CD4-positive, alpha-beta T cell treated with Interleukin-1 beta for 1 hour (primary cell): Measurements from ENCODE around the gene SERPINB6.
"Not testable (repeated sequence)": the region's sequence is repeated elsewhere in the genome, so short reads cannot be mapped to it uniquely, and the experiment has no call there.

Experiments
- DNase-seq, 2 donors: peaks; one replicate each; pipeline ENCODE4 v3.0.0-alpha.2; 2020 to 2022

The SERPINB6 gene

DNA sequence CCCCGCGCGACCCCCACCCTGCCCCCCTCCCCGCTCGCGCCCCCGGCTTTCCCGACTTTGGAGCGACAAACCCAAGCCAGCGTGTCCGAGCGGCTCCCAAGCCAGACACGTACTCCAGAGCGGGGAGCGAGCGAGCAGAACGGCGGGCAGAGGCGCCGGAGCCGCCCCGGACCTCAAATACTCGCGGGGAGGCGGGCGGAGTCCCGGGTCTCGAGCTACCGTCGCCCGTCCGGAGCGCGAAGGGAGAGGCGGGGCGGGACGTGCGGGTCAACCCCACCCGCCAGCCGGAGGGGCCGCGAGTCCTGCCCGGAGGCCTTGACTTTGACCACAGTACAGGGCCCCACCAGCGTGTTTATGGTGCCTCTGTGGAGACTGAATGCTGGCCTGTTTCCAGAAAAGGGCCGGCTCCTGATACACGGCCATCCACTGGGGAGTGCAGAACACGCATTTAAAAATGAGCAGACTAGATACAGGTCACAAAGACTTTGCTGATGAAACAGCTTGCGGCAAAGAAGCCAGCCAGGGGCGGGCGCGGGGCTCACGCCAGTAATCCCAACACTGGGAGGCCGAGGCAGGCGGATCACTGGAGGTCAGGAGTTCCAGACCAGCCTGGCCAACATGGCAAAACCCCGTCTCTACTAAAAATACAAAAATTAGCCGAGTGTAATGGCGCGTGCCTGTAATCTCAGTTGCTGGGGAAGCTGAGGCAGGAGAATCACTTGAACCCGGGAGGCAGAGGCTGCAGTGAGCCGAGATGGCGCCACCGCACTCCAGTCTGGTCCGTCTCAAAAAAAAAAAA lies at the start of gene SERPINB6:
TSS of gene SERPINB6 (minus strand) at position 148 of the 799 bp plus-strand sequence. CDS start 12,235 bp downstream, outside the sequence.
- DNase-seq = peak; percentile 49 to 54

DNA sequence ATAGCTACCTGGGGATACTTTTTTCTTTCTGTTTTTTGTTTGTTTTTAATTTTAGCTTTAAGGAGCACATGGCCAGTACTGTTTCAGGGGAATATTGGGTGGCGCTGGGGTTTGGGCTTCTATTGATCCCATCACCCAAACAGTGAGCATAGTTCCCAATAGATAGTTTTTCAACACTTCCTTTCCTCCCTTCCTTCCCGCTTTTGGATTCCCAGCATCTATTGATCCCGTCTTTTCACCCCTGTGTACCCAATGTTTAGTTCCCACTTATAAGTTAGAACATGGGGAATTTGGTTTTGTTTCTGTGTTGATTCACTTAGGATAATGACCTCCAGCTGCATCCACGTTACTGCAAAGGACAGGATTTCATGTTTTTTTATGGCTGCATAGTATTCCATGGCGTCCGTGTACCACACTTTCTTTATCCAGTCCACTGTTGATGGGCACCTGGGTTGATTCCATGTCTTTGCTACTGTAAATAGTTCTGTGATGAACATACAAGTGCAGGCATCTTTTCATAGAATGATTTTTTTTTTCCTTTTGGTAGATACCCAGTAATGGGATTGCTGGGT lies 48.5 kb upstream of the SERPINB6 start:
- no peak for DNase-seq

DNA sequence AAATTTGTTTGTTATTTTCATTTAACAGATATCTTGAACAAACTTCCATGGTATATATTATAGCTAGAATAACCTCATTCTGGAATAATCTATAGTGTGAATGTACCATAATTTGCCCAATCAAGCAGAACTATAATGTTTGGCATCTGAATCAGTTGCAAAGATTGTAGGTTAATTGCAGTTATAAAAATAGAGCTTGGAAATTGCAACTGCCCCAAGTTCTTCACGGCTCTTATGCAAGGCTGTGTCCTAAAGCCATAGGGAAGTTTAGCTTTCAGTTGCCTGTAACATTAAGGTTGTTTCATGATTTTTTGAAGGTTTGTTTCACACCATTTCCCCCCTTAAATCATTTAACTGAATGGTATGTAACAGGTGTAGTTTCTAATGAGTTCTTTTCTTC lies 47.7 kb upstream of the SERPINB6 start:
- DNase-seq = no peak

DNA sequence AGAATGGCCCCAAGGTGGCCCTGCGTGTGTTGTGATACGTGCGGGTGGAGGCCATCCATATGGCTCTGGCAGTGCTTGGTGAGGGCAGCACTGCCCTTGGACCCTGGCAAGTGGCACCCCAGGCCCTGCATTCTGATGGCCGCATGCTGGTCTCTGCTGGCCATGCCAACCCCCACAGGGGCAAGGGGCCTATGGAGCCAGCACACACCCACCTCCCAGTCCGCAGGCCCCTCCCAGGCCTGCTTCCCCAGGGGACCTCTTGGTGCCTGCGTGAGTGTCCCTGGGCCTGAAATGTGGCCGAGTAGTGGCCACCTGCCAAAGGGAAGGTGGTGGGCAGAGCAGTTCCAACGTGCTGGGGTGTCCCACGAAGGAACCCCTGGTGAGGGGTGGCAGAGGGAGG lies 45.9 kb upstream of the SERPINB6 start:
- DNase-seq = no peak

DNA sequence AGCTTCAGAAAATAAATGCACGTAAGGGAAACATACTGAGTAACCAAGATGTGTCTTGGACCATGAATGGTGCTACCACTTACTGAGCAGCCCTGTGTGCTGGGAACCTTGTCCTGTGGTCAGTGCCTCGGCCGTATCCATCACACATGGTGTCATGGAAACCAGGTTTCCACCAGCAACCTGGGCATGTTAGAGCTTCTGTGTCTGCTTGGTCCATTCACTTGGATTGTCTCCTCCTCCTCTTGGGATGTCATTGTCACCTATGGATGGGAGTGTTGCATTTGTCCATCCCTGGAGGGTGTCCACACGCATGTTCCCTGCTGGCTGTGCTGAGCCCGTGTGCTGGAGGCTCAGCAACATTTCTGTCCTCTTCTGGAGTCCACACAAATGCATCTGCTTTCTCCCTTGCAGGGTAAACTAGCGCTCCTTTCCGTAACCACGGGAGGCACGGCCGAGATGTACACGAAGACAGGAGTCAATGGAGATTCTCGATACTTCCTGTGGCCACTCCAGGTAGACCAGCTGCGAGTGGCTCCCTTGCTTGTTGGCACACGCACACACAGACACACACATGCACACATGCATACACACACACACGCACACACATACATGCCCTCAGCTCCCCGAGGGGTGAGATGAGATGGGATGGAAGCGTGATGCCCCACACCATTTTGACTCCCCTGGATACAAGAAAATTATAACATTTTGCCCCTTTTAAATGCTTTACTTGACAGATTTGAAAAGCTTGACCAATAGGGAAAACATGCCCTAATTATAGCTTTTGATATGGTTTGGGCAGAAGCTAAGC lies 45.3 kb upstream of the SERPINB6 start:
- DNase-seq = no peak

DNA sequence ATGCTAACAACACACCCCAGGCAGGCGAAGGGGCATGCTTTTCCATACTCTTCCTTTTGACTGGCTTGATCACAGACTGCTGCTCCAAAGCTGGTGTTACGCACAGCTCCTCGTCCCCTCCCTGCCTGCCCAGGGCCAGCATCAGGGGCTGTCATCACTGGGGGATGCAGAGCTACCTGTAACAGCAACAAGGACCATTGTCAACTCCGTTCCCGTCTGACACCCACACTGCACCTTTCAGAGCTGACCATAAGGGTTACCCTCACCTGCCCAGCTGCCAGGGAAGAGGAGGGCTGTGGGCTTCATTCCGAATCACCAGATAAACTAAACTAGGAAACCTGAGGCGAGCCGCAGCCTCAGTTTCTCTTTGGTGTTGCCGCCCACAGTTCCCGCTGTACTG lies 43.8 kb upstream of the SERPINB6 start:
- no peak for DNase-seq

DNA sequence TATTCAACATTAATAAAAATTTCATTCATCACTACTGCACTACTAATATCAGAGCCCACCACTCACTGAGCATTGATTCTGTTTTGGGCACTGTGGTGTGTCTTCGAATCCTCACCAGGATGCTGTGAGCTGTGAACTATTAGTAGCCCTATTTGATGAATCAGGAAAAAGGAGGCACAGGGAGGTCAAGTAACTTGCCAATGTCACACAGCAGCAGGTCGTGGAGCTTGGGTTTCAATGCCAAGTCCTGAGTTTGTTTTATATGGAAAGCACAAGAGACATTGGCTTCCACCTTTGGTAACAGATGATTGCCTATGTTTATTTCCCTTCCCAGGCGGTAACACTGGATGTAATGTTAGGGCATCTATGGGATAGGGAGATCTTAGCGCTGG lies 43.3 kb upstream of the SERPINB6 start:
- no peak for DNase-seq

DNA sequence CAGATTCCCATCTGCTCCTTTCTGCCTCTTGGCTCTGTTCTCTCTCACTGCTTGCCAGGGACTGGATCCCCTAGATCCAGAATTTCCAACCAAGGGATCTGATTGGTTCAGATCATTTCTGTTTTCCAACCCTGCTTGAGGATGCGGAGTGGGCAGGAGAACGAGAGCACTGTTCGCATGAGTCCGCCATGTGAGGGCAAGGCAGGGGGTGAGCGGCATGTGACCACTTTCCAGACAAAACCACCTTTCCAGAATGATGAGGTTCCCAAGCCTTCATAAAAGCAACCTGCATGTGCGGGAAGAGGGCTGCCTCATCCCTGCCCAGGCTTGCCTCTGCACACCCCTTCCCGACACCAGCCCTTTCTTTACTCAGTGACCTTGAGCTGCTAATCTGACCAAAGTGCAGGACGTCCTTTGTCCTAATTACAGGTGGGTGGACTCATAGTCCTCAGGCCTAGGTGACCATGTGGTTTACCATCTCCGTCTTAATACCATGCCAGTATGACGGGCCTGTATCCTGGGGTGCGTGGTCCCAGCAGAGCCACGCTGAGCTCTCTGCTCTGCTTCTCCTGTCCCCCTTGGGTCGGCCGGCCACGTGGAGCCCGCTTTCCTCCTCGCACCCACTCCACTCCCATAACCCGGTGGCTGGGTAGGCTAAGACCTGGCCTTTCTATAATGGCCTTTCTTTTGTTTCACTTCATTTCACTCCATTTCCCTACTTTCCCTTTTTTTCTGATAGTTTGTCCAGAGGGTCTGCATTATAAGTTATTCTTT lies 42.7 kb upstream of the SERPINB6 start:
- DNase-seq = no peak

DNA sequence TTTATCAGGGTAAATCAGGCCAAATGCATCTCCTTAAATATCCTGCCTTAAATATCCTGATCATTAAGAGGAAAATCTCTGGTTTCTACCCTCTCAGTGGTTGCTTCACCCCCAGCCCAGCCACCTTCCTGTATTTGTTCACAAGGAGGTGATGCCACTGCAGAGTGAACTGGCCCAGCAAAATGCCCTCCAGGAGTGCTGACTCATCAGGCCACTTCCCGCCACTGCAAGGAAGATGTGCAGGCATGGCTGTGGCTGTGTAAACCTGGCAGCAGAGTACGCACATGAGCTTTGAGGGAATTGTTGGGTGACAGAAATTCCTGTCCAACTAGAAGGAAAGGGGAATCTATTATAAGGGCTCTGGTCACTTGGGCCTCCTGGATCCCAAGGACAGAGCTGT lies 42.1 kb upstream of the SERPINB6 start:
- peak in 1 of 2 donors; percentile 65 for DNase-seq

DNA sequence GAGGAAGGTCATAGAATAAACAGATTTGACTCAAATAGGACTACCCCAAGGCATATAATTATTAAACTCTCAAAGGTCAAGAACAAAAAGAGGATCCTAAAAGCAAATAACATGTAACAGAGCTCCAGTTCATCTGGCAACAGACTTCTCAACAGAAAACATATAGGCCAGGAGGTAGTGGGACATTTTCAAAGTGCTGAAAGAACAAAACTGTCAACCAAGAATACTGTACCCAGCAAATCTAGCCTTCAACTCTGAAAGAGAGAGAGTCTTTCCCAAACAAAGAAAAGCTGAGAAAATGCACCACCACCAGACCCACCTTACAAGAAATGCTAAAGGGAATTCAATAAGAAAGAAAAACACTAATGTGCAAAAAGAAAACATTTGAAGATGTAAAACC lies 40.2 kb upstream of the SERPINB6 start:
- no peak for DNase-seq

DNA sequence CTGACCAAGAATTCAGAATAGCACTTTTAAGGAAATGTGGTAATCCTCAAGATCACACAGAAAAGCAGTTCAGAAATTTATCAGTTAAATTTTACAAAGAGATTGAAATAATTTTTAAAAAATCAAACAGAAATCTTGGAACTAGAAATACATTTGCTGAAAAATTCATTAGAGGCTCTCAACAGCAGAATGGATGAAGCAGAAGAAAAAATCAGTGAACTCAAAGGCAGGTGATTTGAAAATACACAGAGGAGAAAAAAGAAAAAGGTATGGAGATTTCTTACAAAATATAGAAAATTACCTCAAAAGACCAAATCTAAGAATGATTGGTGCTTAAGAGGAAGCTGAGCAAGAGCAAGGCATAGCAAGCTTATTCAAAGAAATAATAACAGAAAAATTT lies 39.8 kb upstream of the SERPINB6 start:
- DNase-seq = no peak

DNA sequence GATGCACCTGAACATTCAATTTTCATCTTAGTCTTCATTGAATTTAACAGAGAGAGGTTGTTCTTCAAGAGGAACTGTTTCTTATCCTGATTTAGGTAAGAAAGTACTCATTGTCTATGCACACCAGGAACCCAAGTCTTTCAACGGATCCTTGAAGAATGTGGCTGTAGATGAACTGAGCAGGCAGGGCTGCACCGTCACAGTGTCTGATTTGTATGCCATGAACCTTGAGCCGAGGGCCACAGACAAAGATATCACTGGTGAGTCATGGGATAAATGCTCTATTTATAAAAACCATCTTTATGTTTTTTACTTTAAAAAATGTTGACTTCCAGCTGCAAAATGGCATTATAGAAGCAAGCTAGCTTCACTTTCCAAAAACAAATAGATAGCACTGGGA lies 38.6 kb upstream of the SERPINB6 start:
- no peak for DNase-seq

DNA sequence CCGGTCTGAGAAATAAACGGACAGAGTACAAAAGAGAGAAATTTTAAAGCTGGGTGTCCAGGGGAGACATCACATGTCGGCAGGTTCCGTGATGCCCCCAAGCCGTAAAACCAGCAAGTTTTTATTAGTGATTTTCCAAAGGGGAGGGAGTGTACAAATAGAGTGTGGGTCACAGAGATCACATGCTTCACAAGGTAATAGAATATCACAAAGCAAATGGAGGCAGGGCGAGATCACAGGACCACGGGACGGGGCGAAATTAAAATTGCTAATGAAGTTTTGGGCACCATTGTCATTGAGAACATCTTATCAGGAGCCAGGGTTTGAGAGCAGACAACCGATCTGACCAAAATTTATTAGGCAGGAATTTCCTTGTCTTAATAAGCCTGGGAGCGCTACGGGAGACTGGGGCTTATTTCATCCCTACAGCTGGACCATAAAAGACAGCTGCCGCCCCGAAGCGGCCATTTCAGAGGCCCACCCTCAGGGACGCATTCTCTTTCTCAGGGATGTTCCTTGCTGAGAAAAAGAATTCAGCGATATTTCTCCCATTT lies 37.4 kb upstream of the SERPINB6 start:
- DNase-seq = not testable (repeated sequence)

DNA sequence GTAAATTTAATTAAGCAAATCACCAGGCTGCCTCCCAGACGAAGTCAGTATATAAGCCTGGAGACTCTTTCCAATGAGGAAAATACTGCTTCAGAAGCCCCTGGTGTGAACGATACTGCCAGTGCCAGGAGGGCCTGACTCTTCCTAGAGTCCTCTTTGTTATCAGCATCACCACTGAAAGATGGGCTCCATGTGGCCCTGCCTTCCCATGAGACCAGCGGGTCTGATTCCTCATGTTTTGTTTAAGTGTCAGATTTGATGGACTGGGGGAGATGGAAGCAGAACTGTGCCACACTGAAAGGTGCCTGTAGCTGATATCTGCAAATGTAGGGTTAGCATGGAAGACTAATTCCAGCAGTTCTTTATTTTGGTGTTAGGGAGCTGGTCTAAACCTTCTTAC lies 36.2 kb upstream of the SERPINB6 start:
- DNase-seq = no peak

DNA sequence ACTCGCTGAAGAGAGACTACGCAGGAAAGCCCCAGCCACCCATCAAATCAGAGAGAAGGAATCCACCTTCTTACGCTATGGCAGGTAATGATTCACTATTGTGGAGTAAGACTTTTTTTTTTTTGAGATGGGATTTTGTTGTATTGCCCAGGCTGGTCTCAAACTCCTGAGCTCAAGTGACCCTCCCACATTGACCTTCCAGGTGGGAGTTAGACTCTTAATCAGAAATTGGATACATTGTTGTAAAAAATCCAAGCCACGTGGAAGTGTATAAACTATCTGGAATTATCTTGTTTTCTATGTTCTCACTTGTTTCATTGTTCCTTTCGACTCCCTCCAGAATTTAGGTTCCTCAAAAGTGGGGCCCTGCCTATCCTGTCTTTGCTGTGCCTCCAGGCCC lies 35.1 kb upstream of the SERPINB6 start:
- DNase-seq = no peak

DNA sequence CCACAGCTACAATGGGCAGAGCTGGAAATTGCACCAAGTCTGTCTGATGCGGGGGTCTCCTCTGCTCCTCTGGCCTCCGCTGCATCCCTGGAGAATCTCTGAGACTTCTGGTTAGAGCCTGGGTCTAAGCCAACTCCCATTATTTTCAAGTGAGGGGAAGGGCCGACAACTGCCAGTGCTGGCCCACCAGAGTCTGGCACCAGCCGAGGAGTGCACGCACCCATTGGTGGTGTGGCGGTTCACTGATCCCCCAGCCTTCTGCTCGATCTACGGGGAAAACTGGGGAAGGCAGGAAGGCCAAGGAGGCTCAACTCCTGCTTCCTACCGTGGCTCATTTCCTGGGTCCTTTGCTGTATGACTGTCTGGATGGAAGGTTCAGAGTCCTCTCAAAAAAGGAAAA lies 34.5 kb upstream of the SERPINB6 start:
- no peak for DNase-seq

DNA sequence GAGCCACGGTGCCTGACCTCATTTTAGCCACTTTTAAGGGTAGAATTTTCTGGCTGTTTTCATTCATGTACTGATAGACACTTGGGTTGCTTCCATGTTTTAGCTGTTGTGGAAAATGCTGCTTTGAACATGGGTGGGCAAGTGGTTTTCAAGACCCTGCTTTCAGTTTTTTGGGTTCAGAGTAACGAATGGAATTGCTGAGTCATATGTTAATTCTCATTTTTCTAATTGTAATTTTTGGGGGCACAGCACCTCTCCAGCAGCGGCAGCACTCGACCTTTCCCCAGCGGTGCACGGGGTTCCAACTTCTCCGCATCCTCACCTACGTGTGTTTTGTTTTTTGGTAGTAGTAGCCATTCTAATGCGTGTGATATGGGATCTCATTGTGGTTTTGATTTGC lies 33.7 kb upstream of the SERPINB6 start:
- no peak for DNase-seq

DNA sequence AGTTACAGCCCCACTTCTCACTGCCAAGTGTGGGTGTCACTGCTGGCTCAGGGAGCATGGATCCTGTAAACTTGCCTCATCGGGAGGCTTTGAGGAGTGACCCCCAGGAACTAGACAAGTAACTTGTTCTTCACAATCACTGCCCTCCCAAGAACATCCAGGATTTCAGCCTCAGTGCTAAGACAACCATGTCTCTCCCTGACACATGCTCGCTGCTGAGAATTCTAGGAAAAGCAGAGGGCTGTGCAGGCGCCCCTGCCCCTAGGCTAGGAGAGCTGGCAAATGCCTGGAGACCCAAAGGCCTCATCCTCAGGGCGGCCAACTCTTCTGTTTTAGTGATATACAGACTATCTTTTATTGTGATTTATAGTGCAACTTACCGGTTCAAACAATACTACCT lies 31.9 kb upstream of the SERPINB6 start:
- not testable (repeated sequence) for DNase-seq

DNA sequence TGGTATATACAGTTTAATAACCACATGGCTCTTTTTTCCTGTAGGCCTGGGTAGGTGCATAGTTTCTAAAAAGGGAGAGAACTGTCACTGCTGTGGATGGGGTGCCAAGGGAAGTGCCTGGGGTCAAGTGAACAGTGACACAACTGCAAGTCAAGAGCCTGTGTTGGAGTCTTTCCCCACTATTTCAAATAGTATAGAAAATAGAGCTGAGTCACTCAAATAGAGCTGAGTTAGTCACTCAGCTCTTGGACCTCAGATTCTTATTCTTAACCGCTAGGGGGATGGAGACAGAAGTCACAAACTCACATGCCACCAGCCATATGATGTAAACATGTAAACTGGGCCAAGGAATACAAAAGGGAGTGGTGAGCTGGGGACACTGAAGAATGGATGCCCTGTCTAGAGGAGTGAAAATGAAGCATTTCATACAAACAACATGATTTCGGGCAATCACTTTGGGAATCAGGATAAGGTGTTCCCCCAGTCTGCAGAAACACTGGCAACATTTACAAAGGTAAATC lies 30.5 kb upstream of the SERPINB6 start:
- DNase-seq = peak; percentile 48 to 64

DNA sequence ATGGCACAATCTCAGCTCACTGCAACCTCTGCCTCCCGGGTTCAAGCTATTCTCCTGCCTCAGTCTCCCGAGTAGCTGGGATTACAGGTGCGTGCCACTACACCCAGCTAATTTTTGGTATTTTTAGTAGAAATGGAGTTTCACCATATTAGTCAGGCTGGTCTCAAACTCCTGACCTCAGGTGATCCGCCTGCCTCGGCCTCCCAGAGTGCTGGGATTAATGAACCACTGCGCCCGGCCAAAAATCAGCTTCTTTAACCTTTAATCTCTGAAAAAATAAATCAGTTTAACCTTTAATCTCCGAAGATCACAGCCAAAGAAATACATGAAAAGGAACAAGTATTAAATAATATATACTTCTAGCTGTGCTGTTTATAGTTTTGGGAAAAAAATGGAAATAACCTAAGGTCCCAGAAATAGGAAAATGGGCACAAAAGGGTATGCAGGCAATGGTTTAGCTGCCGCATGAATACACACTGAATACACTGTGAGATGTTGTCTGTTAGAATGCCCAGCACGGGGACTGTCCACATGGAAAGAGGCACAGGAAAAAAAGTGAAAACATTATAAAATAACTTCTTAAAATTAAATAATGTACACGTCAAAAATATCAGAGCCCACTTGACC lies 29.9 kb upstream of the SERPINB6 start:
- no peak for DNase-seq

DNA sequence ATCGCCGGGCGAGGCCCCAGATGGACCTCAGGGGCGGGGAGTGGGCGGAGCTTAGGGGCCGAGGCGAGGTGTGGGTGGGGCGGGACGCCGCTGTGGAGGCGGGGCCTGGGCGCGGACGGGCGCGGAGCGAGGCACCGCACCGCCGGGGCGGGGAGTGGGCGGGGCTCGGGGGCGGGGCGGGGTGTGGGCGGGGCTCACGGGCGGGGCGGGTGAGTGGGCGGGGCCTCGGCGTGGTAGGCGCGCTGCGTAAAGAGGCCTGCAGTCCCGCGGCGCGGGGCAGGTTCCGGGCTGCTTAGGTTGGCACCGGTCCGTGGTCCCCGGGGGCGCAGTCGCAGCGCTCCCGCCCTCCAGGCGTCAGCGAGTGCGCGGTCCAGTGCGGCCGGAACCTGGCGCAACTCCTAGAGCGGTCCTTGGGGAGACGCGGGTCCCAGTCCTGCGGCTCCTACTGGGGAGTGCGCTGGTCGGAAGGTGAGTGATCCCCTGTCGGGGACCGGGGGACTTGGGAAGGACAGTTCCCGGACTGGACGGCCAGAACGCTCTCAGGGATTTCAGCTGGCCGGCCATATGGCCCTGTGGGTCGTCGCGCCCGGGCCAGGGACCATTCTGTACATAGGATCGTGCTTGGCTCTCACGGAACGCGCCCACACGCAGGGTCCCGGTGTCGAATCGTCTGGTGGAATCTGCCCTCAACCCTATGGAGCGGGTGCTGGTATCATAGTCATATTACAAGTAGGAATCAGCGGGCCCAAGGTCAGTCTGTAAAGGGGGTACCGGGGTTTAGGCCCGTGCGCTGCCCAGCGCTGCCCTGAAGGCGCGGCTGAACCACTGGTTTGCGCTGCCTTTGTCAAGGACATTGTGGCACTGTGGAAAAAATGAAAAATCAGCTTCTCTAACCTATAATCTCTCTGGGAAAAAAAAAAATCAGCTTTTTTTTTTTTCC lies 28.5 kb upstream of the SERPINB6 start, which contains the start of gene NQO2:
TSS of gene NQO2 (plus strand) at position 277 of the 940 bp plus-strand sequence. CDS start 6,659 bp downstream, outside the sequence.
- DNase-seq = peak; percentile 90 to 91
